SKM-1 (cell line): Measurements from ENCODE around the gene SMYD1.

Experiments
- DNase-seq: peaks from one replicate; lab custom pipeline; 2025; ENCODE audit not compliant: unreplicated experiment; lab: John Stamatoyannopoulos, UW

The SMYD1 gene

GRCh38 chr2:88139804-88140203 lies 72.2 kb downstream of the SMYD1 start:
- no peak for DNase-seq

DNA sequence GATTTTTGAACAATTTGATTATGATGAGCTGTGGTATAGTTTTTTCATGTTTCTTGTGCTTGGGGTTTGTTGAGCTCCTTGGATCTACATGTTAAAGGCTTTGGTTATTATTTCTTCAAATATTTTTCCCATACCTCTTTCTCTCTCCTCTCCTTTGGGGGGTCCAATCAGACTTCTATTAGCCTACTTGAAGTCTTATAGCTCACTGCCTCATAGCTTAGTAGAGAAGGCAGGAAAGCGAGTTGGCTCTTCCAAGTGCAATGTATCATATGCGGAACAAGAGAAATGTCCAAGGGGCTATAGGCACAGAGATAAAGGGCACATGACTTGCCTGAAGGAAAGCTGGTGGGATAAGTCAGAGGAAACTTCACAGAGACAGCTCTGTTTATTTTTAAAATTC lies 74.3 kb downstream of the SMYD1 start:
- DNase-seq, result no peak

DNA sequence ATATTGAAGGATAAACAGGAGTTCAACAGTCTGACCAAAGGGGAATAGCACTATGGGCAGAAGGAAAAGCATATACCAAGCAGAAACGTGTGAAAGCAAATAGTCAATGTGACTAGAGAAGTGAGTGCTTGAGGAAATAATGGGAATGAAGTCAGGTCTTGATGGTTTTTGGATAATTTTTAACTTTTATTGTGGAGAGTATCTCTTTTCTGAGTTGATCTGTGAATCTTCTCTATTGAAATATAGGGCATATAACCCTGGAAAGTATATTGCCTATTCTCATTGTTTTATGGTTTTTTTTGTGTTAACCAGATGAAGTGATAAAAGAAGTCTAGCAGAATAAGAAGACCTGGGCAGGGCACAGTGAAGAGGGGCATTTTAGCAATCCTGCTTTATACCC lies 76.6 kb downstream of the SMYD1 start:
- DNase-seq, result no peak

GRCh38 chr2:88144914-88145497 lies 77.4 kb downstream of the SMYD1 start:
- no peak for DNase-seq

- no peak for DNase-seq
Observed at GRCh38 chr2:88146590-88146989, 79.0 kb downstream of the SMYD1 start.

- no peak for DNase-seq
Observed at GRCh38 chr2:88147145-88147544, 79.5 kb downstream of the SMYD1 start.

DNA sequence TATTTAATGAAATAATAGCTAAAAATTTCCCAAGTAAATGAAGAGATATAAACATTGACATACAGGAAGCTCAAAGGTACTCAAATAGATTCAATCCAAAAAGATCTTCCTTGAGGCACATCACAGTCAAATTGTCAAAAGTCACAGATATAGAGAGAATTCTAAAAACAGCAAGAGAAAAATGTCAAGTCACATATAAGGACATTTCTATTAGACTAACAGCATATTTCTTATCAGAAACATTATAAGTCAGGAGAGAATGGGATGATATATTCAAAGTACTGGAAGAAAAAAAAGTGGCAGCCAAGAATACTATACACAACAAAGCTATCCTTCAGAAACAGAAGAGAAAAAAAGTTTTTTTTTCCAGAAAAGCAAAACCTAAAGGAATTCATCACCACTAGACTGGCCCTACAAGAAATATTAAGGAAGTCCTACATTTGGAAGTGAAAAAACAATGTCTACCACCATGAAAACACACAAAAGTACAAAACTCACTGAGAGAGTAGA lies 81.4 kb downstream of the SMYD1 start:
- DNase-seq, result no peak

DNA sequence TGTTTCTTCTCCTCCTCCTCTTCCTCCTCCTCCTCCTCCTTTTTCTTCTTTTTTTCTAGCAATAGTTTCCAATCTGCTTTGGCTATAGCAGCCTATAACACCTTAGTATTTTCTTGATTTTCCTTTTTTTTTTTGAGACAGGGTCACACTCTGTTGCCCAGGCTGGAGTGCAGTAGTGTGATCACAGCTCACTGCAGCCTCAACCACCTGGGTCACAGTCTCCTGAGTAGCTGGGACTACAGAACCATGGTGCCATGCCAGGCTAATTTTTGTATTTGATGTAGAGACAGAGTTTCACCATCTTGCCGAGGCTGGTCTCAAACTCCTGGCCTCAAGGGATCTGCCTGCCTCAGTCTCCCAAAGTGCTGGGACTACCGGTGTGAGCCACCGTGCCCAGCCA lies 91.9 kb downstream of the SMYD1 start:
- DNase-seq, result no peak

DNA sequence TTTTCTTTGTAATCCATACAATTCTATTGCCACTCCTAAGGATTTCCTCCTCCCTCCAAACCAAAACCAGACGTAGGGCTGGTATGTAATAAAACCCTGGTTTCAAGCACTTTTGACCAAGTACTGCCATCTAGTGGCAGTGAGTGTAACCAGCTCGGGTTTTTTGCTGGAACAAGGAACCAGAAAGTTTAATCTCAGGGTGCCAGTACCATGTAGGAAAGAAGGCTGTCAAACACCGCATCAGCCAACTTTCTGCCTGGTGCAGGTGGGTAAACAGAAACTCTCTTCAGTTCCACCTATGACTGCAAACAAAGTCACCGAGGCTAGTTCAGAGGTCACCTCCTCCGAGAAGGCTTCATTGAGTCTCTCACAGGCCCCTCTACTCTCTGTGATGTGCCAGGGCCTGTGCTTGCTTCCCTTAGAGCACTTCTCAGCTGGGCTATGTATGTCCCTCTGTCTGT lies 92.4 kb downstream of the SMYD1 start:
- DNase-seq, result peak; percentile 88

DNA sequence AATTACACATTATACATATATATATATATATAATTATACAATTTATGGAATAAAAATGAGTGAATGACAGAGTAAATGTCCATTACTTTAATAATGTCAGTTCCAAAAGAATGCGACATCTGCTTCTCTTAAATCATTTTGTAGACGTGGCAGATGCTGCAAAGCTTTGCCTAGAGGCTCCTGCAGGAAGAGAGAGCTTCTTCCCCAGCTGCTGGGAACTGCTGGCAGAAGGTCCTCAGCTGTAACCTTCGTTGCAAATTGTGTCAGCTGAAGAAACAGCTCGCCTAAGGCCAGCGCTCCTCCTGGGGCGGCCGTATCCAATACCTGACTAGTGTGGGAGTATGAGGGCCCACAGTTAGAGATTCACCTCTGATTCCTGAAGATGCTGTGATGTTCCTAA lies 92.9 kb downstream of the SMYD1 start:
- no peak for DNase-seq

DNA sequence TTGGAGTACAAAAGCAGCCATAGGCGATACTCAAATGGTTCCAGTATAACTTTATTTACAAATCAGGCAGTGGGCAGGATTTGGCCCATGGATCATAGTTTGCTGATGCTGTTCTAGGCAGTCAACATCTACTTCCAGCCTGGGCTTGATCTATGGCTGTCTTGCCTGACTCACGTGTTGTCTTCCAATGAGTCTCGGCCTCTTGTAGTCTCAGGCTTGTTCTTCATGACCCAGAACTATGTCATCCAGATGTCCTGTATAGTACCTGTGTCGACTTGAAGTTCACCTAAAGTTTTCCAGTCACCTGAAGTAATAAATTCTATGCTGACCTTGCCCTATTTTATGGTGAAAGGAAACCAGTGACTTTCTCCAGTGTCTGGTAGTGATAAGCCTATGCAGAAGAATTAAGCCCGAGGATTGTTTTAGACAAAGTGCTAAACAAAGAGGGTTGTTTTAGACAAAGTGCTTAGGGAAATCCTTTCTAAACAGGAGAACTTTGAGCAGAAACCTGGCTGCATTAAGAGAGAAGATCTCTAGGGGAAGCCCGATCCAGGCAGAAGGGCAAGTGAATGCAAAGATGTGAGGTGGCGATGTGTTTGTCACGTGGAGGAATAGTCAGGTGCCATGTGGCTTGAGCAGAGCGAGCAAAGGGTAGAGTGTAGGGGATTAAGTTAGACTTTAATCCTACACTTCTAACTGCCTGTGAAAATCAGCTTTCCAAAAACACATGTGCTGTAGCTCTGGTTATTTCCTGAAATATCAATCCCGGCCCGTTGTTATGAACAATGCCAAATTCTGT lies 94.0 kb downstream of the SMYD1 start:
- no peak for DNase-seq
